GM12878 (cell line): ENCODE measurements around the gene SLC35G1. TPM values are rescaled to one million over a fixed set of nuclear protein-coding genes. Genes with fewer than 3 reads are reported as not detected.
A peak's percentile ranks its signal among the peaks of the same experiment; 100 is the strongest.

Experiments
- ATAC-seq: fragments of 200-7000 bp; cut with Tn5 transposase; 3 replicates; pipeline ENCODE4 v1.9.1; 2020; ENCODE audit warnings: mild to moderate bottlenecking, moderate library complexity
- BruUV-seq: library from RNA; stranded (reverse); fragments of 400-500 nt; replicated peaks from 2 replicates; lab custom pipeline; 2021; lab: Mats Ljungman, UMichigan
- CTCF ChIA-PET: fragments of 300-600 bp; sonication (Branson Sonifier 250); formaldehyde crosslinking; extraction: SDS; loops from one replicate; lab custom pipeline; 2021; ENCODE audit warnings: inconsistent platforms; lab: Yijun Ruan, JAX
- POLR2A ChIA-PET: fragments of 350-600 bp; formaldehyde crosslinking; extraction: SDS; loops from one replicate; lab custom pipeline; 2021; ENCODE audit warnings: inconsistent platforms; lab: Charles Lee
- RAD21 ChIA-PET: fragments of 300-600 bp; sonication (Branson Sonifier 250); formaldehyde crosslinking; loops from one replicate; lab custom pipeline; 2023; ENCODE audit warnings: antibody characterized with exemption; ENCODE audit not compliant: unreplicated experiment; lab: Charles Lee
- SMC1A ChIA-PET: fragments of 300-600 bp; sonication (Branson Sonifier 250); formaldehyde crosslinking; loops from one replicate; lab custom pipeline; 2023; ENCODE audit not compliant: unreplicated experiment, uncharacterized antibody; lab: Charles Lee
- DNase-seq: peaks from one replicate; pipeline ENCODE4 v3.0.0-alpha.2; 2011; ENCODE audit warnings: low read depth, low spot score
- FAIRE-seq: peaks from 3 replicates; lab custom pipeline; 2011; peaks lifted over from hg19 to GRCh38; lab: Jason Lieb, UNC
- H2AFZ ChIP-seq: 2 replicates; pipeline ENCODE4 v1.6.0; 2011; ENCODE audit warnings: low read depth, low read length, control low read depth; ENCODE audit not compliant: control insufficient read depth
- H3K27ac ChIP-seq: 2 replicates; pipeline ENCODE4 v1.5.1; 2011; ENCODE audit warnings: control low read depth; ENCODE audit not compliant: control insufficient read depth, insufficient read depth
- H3K27me3 ChIP-seq, 2 experiments: replicated peaks in 1 of 2; 2 replicates each; pipeline versions ENCODE4 v1.6.0 to v1.6.1; 2011; ENCODE audit warnings: low read length in 1 of 2; ENCODE audit not compliant: control insufficient read depth in 2 of 2, insufficient read depth in 2 of 2
- H3K36me3 ChIP-seq, 2 experiments: 2 replicates each; pipeline ENCODE4 v1.5.1; 2011; ENCODE audit warnings: low read length in 1 of 2; ENCODE audit not compliant: control insufficient read depth in 2 of 2, insufficient read depth in 2 of 2
- H3K4me1 ChIP-seq: 2 replicates; pipeline ENCODE4 v1.6.1; 2011; ENCODE audit warnings: mild to moderate bottlenecking, low read length, moderate library complexity, mixed read lengths; ENCODE audit not compliant: control insufficient read depth, insufficient read depth
- H3K4me2 ChIP-seq: 2 replicates; pipeline ENCODE4 v1.6.0; 2011; ENCODE audit warnings: control low read depth; ENCODE audit not compliant: control insufficient read depth, insufficient read depth
- H3K4me3 ChIP-seq: fragments of 200-600 bp; sonication (generic); 2 replicates; pipeline ENCODE4 v1.5.1; 2016
- H3K79me2 ChIP-seq: 2 replicates; pipeline ENCODE4 v1.6.0; 2011; ENCODE audit warnings: low read length; ENCODE audit not compliant: control insufficient read depth, insufficient read depth
- H3K9ac ChIP-seq: 2 replicates; pipeline ENCODE4 v1.8.0; 2011; ENCODE audit warnings: low read length, control low read depth, mixed read lengths; ENCODE audit not compliant: control insufficient read depth, insufficient read depth
- H3K9me3 ChIP-seq: replicated peaks from 3 replicates; pipeline ENCODE4 v1.5.1; 2011; ENCODE audit warnings: mild to moderate bottlenecking, low read length; ENCODE audit not compliant: control insufficient read depth, insufficient read depth
- H4K20me1 ChIP-seq: 2 replicates; pipeline ENCODE4 v1.6.0; 2011; ENCODE audit not compliant: control insufficient read depth, insufficient read depth
- CREM ChIP-seq: IDR thresholded peaks from 2 replicates; pipeline ENCODE4 v1.6.1; 2014; ENCODE audit warnings: antibody characterized with exemption, low read depth
- JUND ChIP-seq: IDR thresholded peaks from 2 replicates; pipeline ENCODE4 v1.6.1; 2012; ENCODE audit warnings: low read depth, mild to moderate bottlenecking, low read length, improper control_type of control experiment, moderate library complexity
- MEF2A ChIP-seq: IDR thresholded peaks from 2 replicates; pipeline ENCODE4 v1.6.1; 2011; ENCODE audit warnings: low read depth, mild to moderate bottlenecking, low read length, moderate library complexity; ENCODE audit not compliant: insufficient read depth
- NFIC ChIP-seq: IDR thresholded peaks from 2 replicates; pipeline ENCODE4 v1.6.1; 2012; ENCODE audit warnings: low read depth, mild to moderate bottlenecking, inconsistent platforms, low read length, moderate library complexity
- RAD21 ChIP-seq: IDR thresholded peaks from 2 replicates; pipeline ENCODE4 v1.6.1; 2011; ENCODE audit warnings: mild to moderate bottlenecking, low read depth, low read length, moderate library complexity; ENCODE audit not compliant: insufficient read depth
- RFX5 ChIP-seq: IDR thresholded peaks from 2 replicates; pipeline ENCODE4 v1.6.1; 2011; ENCODE audit warnings: low read depth, low read length, improper control_type of control experiment
- SIN3A ChIP-seq: IDR thresholded peaks from 2 replicates; pipeline ENCODE4 v1.6.1; 2012; ENCODE audit warnings: low read depth, low read length, improper control_type of control experiment
- SIX5 ChIP-seq: IDR thresholded peaks from 2 replicates; pipeline ENCODE4 v1.6.1; 2011; ENCODE audit warnings: mild to moderate bottlenecking, low read depth, low read length, moderate library complexity; ENCODE audit not compliant: severe bottlenecking
- SMAD5 ChIP-seq: IDR thresholded peaks from 2 replicates; pipeline ENCODE4 v1.6.1; 2016; ENCODE audit warnings: antibody characterized with exemption, low read depth
- WGBS: methylation state at CpG from one replicate; pipeline ENCODE4 v1.1.6; 2016; ENCODE audit warnings: low lambda C conversion rate; ENCODE audit not compliant: insufficient replicate concordance, insufficient coverage; ENCODE audit errors: missing lambda C conversion rate; 5-methylcytosine and 5-hydroxymethylcytosine counted together
- in situ Hi-C: fragments of 300-500 bp; cut with MboI; formaldehyde crosslinking; loops from 9 replicates; pipeline ENCODE4 v1.14.3; 2018; ENCODE audit warnings: mixed read lengths
- intact Hi-C: fragments of 100-400 bp; cut with micrococcal nuclease; formaldehyde crosslinking; loops from one replicate; pipeline ENCODE4 v1.14.2; 2022; ENCODE audit not compliant: unreplicated experiment
- polyA plus RNA-seq, 11 experiments: library from polyadenylated mRNA; depleted of rRNA in 4 of 11; unstranded in 6 of 11; stranded (reverse) in 5 of 11; fragments of >200 nt; fragmentation: Nextera tagmentation in 4 of 11; fragmentation: Illumina TruSeq in 1 of 11; extraction: Ambion mirVana in 4 of 11; extraction: Trizol in 1 of 11; gene quantifications; 1 replicate in 1 of 11; 2 replicates in 10 of 11; pipeline versions ENCODE4 v1.2.1 to v1.2.3, GENCODE V29; 2011 to 2016; ENCODE audit warnings: inconsistent platforms in 2 of 11, missing spikeins in 2 of 11, low read depth in 1 of 11
- total RNA-seq, 4 experiments: library from RNA; depleted of rRNA in 3 of 4; stranded (reverse); fragments of >200 nt in 3 of 4; fragmentation: Illumina TruSeq in 1 of 4; extraction: Trizol in 1 of 4; gene quantifications; 2 replicates each; pipeline versions ENCODE4 v1.2.1 to v1.2.3, GENCODE V29; 2013 to 2021
- TF ChIP-seq, protein P1 (sequence below): IDR thresholded peaks from 2 replicates; pipeline ENCODE4 v1.6.1; 2012; ENCODE audit warnings: low read depth, low read length, improper control_type of control experiment
- TF ChIP-seq, protein P2 (sequence below): fragments of 450-650 bp; IDR thresholded peaks from 2 replicates; pipeline ENCODE4 v1.6.1; 2017; ENCODE audit warnings: mild to moderate bottlenecking, low read depth, inconsistent platforms; ENCODE audit not compliant: poor library complexity, severe bottlenecking
- TF ChIP-seq, protein P3 (sequence below): fragments of 450-650 bp; conservative IDR thresholded peaks from 2 replicates; pipeline ENCODE4 v1.6.1; 2017; ENCODE audit warnings: mild to moderate bottlenecking, moderate library complexity

Gene SLC35G1
- total and polyA plus RNA-seq, 10 of the 15 experiments (the other 5 are each of a cell fraction or from before 2014, with no cell fraction given) = 1.7 to 8.8 (median 6.7) TPM

DNA sequence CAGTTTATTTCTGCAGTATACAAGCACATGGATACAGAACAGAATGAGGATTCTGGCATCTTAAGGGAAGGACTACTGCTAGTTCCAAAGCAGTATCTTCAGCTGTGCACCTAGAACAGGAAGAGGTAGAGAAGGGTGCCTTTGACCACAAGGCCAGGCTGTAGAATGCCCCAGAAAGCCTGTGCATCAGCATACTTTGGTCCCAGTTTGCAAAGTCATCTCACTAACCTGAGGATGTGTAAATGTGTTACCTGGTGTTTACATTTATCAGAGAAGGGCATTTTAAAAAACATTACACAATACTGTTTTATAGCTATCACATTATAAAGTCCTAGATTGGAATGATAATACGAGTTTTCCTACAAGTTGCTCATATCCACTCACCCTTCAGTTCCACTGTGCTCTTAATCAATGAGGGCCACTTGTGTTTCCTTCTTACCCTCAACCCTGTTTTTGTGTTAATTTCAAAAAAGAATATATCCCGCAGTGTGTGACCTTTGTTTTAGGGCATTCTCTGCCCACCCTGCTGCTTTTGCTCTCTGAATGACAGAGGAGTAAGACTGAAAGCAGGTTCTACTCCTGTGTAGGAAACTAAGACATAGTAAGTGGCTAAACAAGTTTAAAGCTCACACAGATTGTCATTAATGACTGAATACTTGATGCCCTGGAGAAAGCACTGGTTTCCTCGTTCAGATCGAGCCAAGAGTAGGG is 3.4 kb downstream of the SLC35G1 start:
- Histone ChIP-seq H3K4me1 (peaks cover 8% of the 10 kb centered on the region), H3K9me3 (no peaks in the 10 kb centered on the region), H3K9ac (no peak overlapping the region), H2AFZ (no peak overlapping the region), H3K27me3 (no peaks in the 10 kb centered on the region), H3K27ac (no peak overlapping the region), H4K20me1 (no peaks in the 10 kb centered on the region), H3K79me2 (peaks cover 9% of the 10 kb centered on the region), H3K4me2 (peak overlapping the region; percentile 41), H3K4me3 (no peak overlapping the region), H3K36me3 (no peaks in the 10 kb centered on the region)
- ChIA-PET RAD21 (interaction anchor here (0.9 kb wide), 1 partner anchor 19 kb away, joined by 3 read pairs; no protein-coding TSS in a partner anchor), CTCF (interaction anchor here (0.8 to 1.5 kb wide), 3 partner anchors 11 to 24 kb away, joined by 3 read pairs; no protein-coding TSS in a partner anchor), POLR2A (no interaction called here), SMC1A (interaction anchor here (0.8 to 1.8 kb wide), 2 partner anchors 24 to 27 kb away, joined by 4 read pairs; no protein-coding TSS in a partner anchor)
- in situ Hi-C loops (no loop called here), intact Hi-C loops (no loop called here)
- no TSS peak for BruUV-seq
- no peak for DNase-seq
- no peak for FAIRE-seq
- TF ChIP-seq MEF2A (no peak), SIX5 (no peak), SMAD5 (no peak), JUND (no peak), RAD21 (no peak), RFX5 (no peak), NFIC (no peak), SIN3A (no peak), CREM (no peak)
- TF ChIP-seq, protein P1, sequence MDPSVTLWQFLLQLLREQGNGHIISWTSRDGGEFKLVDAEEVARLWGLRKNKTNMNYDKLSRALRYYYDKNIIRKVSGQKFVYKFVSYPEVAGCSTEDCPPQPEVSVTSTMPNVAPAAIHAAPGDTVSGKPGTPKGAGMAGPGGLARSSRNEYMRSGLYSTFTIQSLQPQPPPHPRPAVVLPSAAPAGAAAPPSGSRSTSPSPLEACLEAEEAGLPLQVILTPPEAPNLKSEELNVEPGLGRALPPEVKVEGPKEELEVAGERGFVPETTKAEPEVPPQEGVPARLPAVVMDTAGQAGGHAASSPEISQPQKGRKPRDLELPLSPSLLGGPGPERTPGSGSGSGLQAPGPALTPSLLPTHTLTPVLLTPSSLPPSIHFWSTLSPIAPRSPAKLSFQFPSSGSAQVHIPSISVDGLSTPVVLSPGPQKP = no peak
- TF ChIP-seq, protein P2, sequence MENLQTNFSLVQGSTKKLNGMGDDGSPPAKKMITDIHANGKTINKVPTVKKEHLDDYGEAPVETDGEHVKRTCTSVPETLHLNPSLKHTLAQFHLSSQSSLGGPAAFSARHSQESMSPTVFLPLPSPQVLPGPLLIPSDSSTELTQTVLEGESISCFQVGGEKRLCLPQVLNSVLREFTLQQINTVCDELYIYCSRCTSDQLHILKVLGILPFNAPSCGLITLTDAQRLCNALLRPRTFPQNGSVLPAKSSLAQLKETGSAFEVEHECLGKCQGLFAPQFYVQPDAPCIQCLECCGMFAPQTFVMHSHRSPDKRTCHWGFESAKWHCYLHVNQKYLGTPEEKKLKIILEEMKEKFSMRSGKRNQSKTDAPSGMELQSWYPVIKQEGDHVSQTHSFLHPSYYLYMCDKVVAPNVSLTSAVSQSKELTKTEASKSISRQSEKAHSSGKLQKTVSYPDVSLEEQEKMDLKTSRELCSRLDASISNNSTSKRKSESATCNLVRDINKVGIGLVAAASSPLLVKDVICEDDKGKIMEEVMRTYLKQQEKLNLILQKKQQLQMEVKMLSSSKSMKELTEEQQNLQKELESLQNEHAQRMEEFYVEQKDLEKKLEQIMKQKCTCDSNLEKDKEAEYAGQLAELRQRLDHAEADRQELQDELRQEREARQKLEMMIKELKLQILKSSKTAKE = no peak
- TF ChIP-seq, protein P3, sequence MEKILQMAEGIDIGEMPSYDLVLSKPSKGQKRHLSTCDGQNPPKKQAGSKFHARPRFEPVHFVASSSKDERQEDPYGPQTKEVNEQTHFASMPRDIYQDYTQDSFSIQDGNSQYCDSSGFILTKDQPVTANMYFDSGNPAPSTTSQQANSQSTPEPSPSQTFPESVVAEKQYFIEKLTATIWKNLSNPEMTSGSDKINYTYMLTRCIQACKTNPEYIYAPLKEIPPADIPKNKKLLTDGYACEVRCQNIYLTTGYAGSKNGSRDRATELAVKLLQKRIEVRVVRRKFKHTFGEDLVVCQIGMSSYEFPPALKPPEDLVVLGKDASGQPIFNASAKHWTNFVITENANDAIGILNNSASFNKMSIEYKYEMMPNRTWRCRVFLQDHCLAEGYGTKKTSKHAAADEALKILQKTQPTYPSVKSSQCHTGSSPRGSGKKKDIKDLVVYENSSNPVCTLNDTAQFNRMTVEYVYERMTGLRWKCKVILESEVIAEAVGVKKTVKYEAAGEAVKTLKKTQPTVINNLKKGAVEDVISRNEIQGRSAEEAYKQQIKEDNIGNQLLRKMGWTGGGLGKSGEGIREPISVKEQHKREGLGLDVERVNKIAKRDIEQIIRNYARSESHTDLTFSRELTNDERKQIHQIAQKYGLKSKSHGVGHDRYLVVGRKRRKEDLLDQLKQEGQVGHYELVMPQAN = no peak
- ATAC-seq = peak; percentile 18
- WGBS = 74% methylated on average over 4 of the region's 4 CpGs
